Neuron (in vitro differentiated cells): Measurements from ENCODE around the gene INPP5A.
A peak's percentile ranks its signal among the peaks of the same experiment; 100 is the strongest.

Experiments used
- H2AFZ ChIP-seq: one replicate; pipeline ENCODE4 v1.6.1; 2013; ENCODE audit warnings: low read depth, mild to moderate bottlenecking, inconsistent platforms, low read length, moderate library complexity
- H3K27me3 ChIP-seq: one replicate; pipeline ENCODE4 v1.6.1; 2013; ENCODE audit warnings: low read length; ENCODE audit not compliant: insufficient read depth
- H3K36me3 ChIP-seq: one replicate; pipeline ENCODE4 v1.6.1; 2013; ENCODE audit warnings: low read length; ENCODE audit not compliant: insufficient read depth
- H3K4me1 ChIP-seq: one replicate; pipeline ENCODE4 v1.6.1; 2013; ENCODE audit warnings: low read length; ENCODE audit not compliant: insufficient read depth
- H3K4me3 ChIP-seq: 2 replicates; pipeline ENCODE4 v1.5.1; 2013; ENCODE audit warnings: mild to moderate bottlenecking, low read length, moderate library complexity
- H3K9me3 ChIP-seq: one replicate; pipeline ENCODE4 v1.6.1; 2013; ENCODE audit warnings: low read length

The INPP5A gene

GRCh38 chr10:132528064-132528691 is 9.4 kb upstream of the INPP5A start:
- Histone ChIP-seq H3K4me1 (no peaks in the 10 kb centered on the region), H3K4me3 (no peak overlapping the region), H2AFZ (no peak overlapping the region), H3K27me3 (no peaks in the 10 kb centered on the region), H3K9me3 (peaks cover 2% of the 10 kb centered on the region), H3K36me3 (no peaks in the 10 kb centered on the region)

GRCh38 chr10:132532179-132532578 is 5.4 kb upstream of the INPP5A start:
- H3K4me1 ChIP-seq: peaks cover 7% of the 10 kb centered on the region
- H3K27me3 ChIP-seq: no peaks in the 10 kb centered on the region
- no peak overlapping the region for H3K4me3 ChIP-seq
- H2AFZ ChIP-seq: no peak overlapping the region
- H3K9me3 ChIP-seq: peaks cover 2% of the 10 kb centered on the region
- no peaks in the 10 kb centered on the region for H3K36me3 ChIP-seq

- no peak overlapping the region for H2AFZ ChIP-seq
- peaks cover 7% of the 10 kb centered on the region for H3K4me1 ChIP-seq
- peaks cover 2% of the 10 kb centered on the region for H3K9me3 ChIP-seq
- H3K4me3 ChIP-seq: no peak overlapping the region
- no peaks in the 10 kb centered on the region for H3K27me3 ChIP-seq
- no peaks in the 10 kb centered on the region for H3K36me3 ChIP-seq
These were observed 4.6 kb upstream of the INPP5A start for GRCh38 chr10:132532749-132533560.

- peaks cover 13% of the 10 kb centered on the region for H3K4me1 ChIP-seq
- no peak overlapping the region for H3K4me3 ChIP-seq
- no peaks in the 10 kb centered on the region for H3K27me3 ChIP-seq
- peaks cover 2% of the 10 kb centered on the region for H3K9me3 ChIP-seq
- no peak overlapping the region for H2AFZ ChIP-seq
- no peaks in the 10 kb centered on the region for H3K36me3 ChIP-seq
These were observed 3.9 kb upstream of the INPP5A start for GRCh38 chr10:132533571-132534260.

GRCh38 chr10:132534391-132535064 is 3.1 kb upstream of the INPP5A start:
- Histone ChIP-seq H3K4me3 (no peak overlapping the region), H2AFZ (no peak overlapping the region), H3K4me1 (peaks cover 21% of the 10 kb centered on the region), H3K9me3 (peaks cover 2% of the 10 kb centered on the region), H3K27me3 (no peaks in the 10 kb centered on the region), H3K36me3 (no peaks in the 10 kb centered on the region)

- no peak overlapping the region for H2AFZ ChIP-seq
- no peak overlapping the region for H3K4me3 ChIP-seq
- H3K9me3 ChIP-seq: peaks cover 2% of the 10 kb centered on the region
- H3K27me3 ChIP-seq: no peaks in the 10 kb centered on the region
- H3K36me3 ChIP-seq: no peaks in the 10 kb centered on the region
- H3K4me1 ChIP-seq: peaks cover 28% of the 10 kb centered on the region
These were observed 2.4 kb upstream of the INPP5A start for GRCh38 chr10:132535065-132535651.

- H3K36me3 ChIP-seq: no peaks in the 10 kb centered on the region
- H3K4me1 ChIP-seq: peaks cover 40% of the 10 kb centered on the region
- H2AFZ ChIP-seq: peak overlapping the region; percentile 63
- peaks cover 2% of the 10 kb centered on the region for H3K9me3 ChIP-seq
- H3K4me3 ChIP-seq: peak overlapping the region; percentile 75
- H3K27me3 ChIP-seq: no peaks in the 10 kb centered on the region
These were observed 1.2 kb upstream of the INPP5A start for GRCh38 chr10:132536241-132536876.

GRCh38 chr10:132536877-132537683 is 507 bp upstream of the INPP5A start:
- Histone ChIP-seq H2AFZ (peak overlapping the region; percentile 63), H3K36me3 (no peaks in the 10 kb centered on the region), H3K27me3 (no peaks in the 10 kb centered on the region), H3K4me3 (peak overlapping the region; percentile 75), H3K4me1 (peaks cover 40% of the 10 kb centered on the region), H3K9me3 (peaks cover 1% of the 10 kb centered on the region)

GRCh38 chr10:132538031-132538789 is 623 bp downstream of the INPP5A start:
- Histone ChIP-seq H3K4me1 (peaks cover 40% of the 10 kb centered on the region), H3K36me3 (no peaks in the 10 kb centered on the region), H3K4me3 (peak overlapping the region; percentile 70)

GRCh38 chr10:132538790-132539421 is 1.3 kb downstream of the INPP5A start:
- H3K36me3 ChIP-seq: no peaks in the 10 kb centered on the region
- peak overlapping the region; percentile 70 for H3K4me3 ChIP-seq
- no peaks in the 10 kb centered on the region for H3K27me3 ChIP-seq
- peaks cover 40% of the 10 kb centered on the region for H3K4me1 ChIP-seq
- H3K9me3 ChIP-seq: no peaks in the 10 kb centered on the region
- no peak overlapping the region for H2AFZ ChIP-seq

More at GRCh38 chr10:132538031-132538789, 623 bp downstream of the INPP5A start:
- Histone ChIP-seq H3K27me3 (no peaks in the 10 kb centered on the region), H3K9me3 (no peaks in the 10 kb centered on the region), H2AFZ (no peak overlapping the region)

GRCh38 chr10:132539431-132539839 is 1.8 kb downstream of the INPP5A start:
- Histone ChIP-seq H3K4me3 (no peak overlapping the region), H3K36me3 (no peaks in the 10 kb centered on the region), H3K4me1 (peaks cover 40% of the 10 kb centered on the region), H3K9me3 (no peaks in the 10 kb centered on the region), H3K27me3 (no peaks in the 10 kb centered on the region), H2AFZ (no peak overlapping the region)
